ENCODE measurements around the gene WFDC8. TPM values are rescaled to one million over a fixed set of nuclear protein-coding genes. Genes with fewer than 3 reads are reported as not detected.

Gene WFDC8
- total and polyA plus RNA-seq, 4 donors: not detected

DNA sequence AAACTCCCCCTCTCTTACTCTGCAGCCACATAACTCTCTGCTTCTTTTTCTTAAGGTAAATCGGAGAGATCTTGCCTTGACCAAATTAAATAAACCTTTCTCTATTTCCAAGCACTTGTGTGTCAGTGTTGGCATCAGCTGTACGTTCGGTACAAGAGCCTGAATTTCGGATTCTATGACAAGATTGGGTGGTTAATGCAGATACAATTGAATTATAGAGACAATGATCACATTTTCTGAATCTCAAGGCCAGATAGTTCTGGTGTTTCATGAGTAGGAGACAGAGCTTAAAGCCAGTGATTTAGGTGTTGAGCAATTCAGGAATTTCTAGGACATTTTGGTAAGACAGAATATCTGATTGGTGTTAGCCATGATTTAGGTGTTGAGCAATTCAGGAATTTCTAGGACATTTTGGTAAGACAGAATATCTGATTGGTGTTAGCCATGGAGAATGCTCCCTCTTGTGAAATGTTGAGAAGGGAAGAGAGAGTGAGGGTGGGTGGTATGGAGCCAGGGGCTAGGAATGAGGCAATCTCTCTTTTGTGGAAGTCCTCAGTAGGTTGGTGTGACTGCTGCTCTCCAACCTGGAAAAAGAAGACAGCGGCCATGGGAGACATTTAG, 68.7 kb downstream of the WFDC8 start:
- Histone ChIP-seq H3K27me3 (ENCODE audit: control insufficient read depth in 4 of 4, insufficient read depth in 4 of 4, low read length in 3 of 4) (peaks cover 0 to 4% (median 0%) of the 10 kb centered on the region in 4 donors), H3K36me3 (ENCODE audit: control insufficient read depth in 4 of 4, insufficient read depth in 3 of 4, low read depth in 1 of 4, low read length in 3 of 4) (no peaks in the 10 kb centered on the region), H3K9me3 (ENCODE audit: control insufficient read depth in 4 of 4, low read length in 3 of 4) (no peaks in the 10 kb centered on the region), H3K4me3 (ENCODE audit: low read depth in 1 of 3, low read length in 3 of 3) (no peak overlapping the region), H3K27ac (ENCODE audit: low read depth in 1 of 2, low read length in 2 of 2) (no peak overlapping the region), H3K9ac (ENCODE audit: low read depth in 1 of 2, low read length in 2 of 2) (no peak overlapping the region), H3K4me1 (ENCODE audit: control insufficient read depth in 4 of 4, insufficient read depth in 4 of 4, low read length in 3 of 4) (no peaks in the 10 kb centered on the region)
- TF ChIP-seq, protein P1, sequence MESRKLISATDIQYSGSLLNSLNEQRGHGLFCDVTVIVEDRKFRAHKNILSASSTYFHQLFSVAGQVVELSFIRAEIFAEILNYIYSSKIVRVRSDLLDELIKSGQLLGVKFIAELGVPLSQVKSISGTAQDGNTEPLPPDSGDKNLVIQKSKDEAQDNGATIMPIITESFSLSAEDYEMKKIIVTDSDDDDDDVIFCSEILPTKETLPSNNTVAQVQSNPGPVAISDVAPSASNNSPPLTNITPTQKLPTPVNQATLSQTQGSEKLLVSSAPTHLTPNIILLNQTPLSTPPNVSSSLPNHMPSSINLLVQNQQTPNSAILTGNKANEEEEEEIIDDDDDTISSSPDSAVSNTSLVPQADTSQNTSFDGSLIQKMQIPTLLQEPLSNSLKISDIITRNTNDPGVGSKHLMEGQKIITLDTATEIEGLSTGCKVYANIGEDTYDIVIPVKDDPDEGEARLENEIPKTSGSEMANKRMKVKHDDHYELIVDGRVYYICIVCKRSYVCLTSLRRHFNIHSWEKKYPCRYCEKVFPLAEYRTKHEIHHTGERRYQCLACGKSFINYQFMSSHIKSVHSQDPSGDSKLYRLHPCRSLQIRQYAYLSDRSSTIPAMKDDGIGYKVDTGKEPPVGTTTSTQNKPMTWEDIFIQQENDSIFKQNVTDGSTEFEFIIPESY (IDR thresholded peaks at IDR 0.05): no peak
- TF ChIP-seq, protein P2, sequence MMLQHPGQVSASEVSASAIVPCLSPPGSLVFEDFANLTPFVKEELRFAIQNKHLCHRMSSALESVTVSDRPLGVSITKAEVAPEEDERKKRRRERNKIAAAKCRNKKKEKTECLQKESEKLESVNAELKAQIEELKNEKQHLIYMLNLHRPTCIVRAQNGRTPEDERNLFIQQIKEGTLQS (IDR thresholded peaks at IDR 0.05): no peak
- TF ChIP-seq RAD21 (IDR thresholded peaks at IDR 0.05) (no peak), RXRA (IDR thresholded peaks at IDR 0.05) (no peak), FOXA2 (IDR thresholded peaks at IDR 0.05) (no peak), EGR1 (IDR thresholded peaks at IDR 0.05; ENCODE audit: low read depth in 2 of 2) (no peak), FOXA1 (IDR thresholded peaks at IDR 0.05) (no peak), NR2F2 (IDR thresholded peaks at IDR 0.05) (no peak), HNF4G (IDR thresholded peaks at IDR 0.05) (no peak), YY1 (IDR thresholded peaks at IDR 0.05) (no peak), TAF1 (conservative IDR thresholded peaks at IDR 0.05) (no peak), GABPA (IDR thresholded peaks at IDR 0.05 in 1 of 2, conservative IDR thresholded peaks at IDR 0.05 in 1 of 2) (no peak), HNF4A (conservative IDR thresholded peaks at IDR 0.05) (no peak), JUND (IDR thresholded peaks at IDR 0.05) (no peak), SP1 (IDR thresholded peaks at IDR 0.05) (no peak)
- TF ChIP-seq, protein P3, sequence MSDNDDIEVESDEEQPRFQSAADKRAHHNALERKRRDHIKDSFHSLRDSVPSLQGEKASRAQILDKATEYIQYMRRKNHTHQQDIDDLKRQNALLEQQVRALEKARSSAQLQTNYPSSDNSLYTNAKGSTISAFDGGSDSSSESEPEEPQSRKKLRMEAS (IDR thresholded peaks at IDR 0.05): no peak
- TF ChIP-seq, protein P4, sequence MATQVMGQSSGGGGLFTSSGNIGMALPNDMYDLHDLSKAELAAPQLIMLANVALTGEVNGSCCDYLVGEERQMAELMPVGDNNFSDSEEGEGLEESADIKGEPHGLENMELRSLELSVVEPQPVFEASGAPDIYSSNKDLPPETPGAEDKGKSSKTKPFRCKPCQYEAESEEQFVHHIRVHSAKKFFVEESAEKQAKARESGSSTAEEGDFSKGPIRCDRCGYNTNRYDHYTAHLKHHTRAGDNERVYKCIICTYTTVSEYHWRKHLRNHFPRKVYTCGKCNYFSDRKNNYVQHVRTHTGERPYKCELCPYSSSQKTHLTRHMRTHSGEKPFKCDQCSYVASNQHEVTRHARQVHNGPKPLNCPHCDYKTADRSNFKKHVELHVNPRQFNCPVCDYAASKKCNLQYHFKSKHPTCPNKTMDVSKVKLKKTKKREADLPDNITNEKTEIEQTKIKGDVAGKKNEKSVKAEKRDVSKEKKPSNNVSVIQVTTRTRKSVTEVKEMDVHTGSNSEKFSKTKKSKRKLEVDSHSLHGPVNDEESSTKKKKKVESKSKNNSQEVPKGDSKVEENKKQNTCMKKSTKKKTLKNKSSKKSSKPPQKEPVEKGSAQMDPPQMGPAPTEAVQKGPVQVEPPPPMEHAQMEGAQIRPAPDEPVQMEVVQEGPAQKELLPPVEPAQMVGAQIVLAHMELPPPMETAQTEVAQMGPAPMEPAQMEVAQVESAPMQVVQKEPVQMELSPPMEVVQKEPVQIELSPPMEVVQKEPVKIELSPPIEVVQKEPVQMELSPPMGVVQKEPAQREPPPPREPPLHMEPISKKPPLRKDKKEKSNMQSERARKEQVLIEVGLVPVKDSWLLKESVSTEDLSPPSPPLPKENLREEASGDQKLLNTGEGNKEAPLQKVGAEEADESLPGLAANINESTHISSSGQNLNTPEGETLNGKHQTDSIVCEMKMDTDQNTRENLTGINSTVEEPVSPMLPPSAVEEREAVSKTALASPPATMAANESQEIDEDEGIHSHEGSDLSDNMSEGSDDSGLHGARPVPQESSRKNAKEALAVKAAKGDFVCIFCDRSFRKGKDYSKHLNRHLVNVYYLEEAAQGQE (IDR thresholded peaks at IDR 0.05): no peak
- TF ChIP-seq, protein P5, sequence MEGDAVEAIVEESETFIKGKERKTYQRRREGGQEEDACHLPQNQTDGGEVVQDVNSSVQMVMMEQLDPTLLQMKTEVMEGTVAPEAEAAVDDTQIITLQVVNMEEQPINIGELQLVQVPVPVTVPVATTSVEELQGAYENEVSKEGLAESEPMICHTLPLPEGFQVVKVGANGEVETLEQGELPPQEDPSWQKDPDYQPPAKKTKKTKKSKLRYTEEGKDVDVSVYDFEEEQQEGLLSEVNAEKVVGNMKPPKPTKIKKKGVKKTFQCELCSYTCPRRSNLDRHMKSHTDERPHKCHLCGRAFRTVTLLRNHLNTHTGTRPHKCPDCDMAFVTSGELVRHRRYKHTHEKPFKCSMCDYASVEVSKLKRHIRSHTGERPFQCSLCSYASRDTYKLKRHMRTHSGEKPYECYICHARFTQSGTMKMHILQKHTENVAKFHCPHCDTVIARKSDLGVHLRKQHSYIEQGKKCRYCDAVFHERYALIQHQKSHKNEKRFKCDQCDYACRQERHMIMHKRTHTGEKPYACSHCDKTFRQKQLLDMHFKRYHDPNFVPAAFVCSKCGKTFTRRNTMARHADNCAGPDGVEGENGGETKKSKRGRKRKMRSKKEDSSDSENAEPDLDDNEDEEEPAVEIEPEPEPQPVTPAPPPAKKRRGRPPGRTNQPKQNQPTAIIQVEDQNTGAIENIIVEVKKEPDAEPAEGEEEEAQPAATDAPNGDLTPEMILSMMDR (IDR thresholded peaks at IDR 0.05; ENCODE audit: low read depth, low read length, missing input control): no peak
- DNase-seq (ENCODE audit: low spot score): no peak
- 78% methylated on average over 5 of the region's 5 CpGs for WGBS

Data from liver (tissue), 9 donors.